NCI-H748 (cell line): ENCODE data around the gene OR1L1.

Experiments
- DNase-seq: peaks from one replicate; lab custom pipeline; 2025; ENCODE audit not compliant: unreplicated experiment; lab: John Stamatoyannopoulos, UW

Gene OR1L1, protein sequence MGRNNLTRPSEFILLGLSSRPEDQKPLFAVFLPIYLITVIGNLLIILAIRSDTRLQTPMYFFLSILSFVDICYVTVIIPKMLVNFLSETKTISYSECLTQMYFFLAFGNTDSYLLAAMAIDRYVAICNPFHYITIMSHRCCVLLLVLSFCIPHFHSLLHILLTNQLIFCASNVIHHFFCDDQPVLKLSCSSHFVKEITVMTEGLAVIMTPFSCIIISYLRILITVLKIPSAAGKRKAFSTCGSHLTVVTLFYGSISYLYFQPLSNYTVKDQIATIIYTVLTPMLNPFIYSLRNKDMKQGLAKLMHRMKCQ

DNA sequence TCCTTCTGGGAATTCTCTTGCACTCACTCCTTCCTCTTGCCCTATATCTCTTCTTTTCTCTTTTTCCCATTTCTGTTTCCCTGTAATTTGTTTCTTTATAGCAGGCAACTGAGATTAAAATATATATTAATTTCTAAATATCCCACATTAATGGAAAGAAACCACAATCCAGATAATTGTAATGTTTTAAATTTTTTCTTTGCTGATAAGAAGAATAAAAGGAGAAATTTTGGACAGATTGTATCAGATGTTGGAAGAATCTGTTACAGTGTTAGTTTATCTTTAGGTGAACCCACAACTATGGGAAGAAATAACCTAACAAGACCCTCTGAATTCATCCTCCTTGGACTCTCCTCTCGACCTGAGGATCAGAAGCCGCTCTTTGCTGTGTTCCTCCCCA is at the start of gene OR1L1:
Gene OR1L1, plus strand, starts transcription at position 301 of the 400 bp plus-strand sequence. Its CDS starts 0 bp downstream, at position 301.
- no peak for DNase-seq

DNA sequence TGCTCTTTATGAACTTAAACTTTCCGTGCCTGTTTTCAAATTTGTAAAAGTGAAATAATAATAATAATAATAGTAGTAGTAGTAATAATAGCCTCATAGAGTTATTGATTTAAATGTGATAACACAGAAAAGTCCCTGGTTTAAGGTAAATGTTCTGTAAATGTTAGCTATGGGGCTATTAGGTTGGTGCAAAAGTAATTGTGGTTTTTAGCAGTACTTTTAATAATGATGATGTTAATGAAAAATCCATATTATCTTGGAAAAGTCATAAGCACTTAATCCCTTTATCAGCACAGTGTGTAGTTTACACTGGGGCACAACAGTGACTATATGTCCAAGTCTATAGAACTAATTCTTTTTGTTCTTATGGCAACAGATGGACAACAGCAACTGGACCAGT is 47.2 kb upstream of the OR1L1 start, which contains the start of gene OR1Q1:
Gene OR1Q1, plus strand, starts transcription at position 377 of the 400 bp plus-strand sequence. Its CDS starts 0 bp downstream, at position 377.
- DNase-seq, result no peak

DNA sequence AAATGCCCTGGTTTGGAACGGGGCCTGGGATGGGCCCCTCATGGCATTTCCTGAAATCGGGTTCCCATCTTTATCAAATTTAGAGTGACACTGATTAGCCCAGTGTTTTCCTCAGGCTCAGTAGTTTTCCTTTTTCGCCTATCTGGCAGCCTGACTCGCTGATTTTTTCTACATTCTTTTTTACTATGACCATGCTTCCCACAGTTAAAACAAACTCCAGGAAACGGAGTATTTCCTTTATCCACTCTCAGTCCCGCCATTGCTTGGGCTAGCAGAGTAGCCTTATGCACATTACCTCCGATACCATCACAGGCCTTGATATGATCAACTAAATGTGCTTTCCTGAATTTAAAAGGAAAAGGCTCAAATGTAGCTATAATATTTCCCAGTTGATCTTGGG is 41.5 kb upstream of the OR1L1 start:
- DNase-seq, result no peak

DNA sequence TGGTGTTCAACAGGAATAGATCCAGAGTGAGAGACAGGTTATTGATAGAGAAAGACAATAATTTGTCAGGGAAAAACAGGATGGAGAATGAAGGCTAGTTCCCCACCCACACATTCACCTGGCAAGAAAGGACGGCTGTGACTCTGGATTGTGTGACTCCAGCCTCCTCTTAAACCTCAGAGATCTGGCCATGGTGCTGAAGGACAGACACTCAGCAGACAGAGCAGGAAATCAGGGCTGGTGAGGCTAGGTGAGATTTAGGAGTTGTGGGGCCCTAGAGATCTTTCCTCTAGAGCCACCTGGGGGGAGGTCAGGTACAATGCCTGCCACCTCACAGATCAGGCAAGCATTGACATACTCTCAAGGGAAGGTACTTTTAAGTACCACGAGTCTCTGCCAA is 19.3 kb upstream of the OR1L1 start:
- no peak for DNase-seq

GRCh38 chr9:122656378-122656777 is 5.1 kb upstream of the OR1L1 start:
- no peak for DNase-seq

- no peak for DNase-seq
These were observed 4.0 kb upstream of the OR1L1 start, which contains the start of gene OR1B1 for GRCh38 chr9:122657527-122657926. TSS of gene OR1B1 (minus strand) at chr9:122657627.

GRCh38 chr9:122672481-122672880 is 11.0 kb downstream of the OR1L1 start:
- no peak for DNase-seq

- DNase-seq, result no peak
These were observed 23.3 kb downstream of the OR1L1 start for GRCh38 chr9:122684851-122685250.

DNA sequence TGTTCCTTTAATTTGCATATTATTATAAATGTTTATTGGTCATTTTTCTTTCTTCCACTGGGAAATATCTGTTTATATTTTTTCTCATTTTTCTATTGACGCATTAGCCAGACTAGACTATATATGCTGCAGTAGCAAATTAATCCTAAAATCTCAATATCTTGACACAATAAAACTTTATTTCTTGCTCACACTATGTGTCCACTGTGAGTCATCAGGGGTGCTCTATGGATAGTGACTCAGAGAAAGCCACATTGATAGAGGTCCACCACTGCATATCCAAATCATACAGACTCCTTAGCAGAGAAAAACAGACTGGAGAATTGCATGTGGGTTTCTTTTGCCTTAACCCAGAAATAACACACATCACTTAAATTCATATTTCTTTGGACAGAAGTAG is 34.2 kb downstream of the OR1L1 start:
- DNase-seq, result no peak
